Measurements from ENCODE around the gene JUND. TPM values are rescaled to one million over a fixed set of nuclear protein-coding genes. Genes with fewer than 3 reads are reported as not detected.

The JUND gene
- total RNA-seq, 1 donor from 2014 or later, result 54.0 TPM

DNA sequence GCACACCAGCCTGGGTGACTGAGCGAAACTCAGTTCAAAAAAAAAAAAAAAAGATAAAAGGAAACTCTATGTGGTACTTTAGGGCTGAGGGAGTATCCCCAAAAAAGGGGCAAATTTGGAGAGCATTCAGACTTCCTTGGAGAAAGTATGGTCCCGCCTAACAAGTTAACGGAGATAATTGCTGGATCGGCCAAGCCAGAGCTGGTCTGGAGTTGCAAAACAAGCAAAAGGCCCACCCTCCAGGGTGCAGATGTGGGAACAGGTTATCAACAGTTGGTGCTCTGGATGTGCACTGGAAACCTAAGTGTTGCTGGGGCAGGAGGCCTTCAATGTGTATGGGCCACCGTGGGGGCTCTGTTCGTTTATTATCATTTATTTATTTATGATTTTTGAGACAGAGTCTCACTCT is 10.0 kb downstream of the JUND start:
- H3K4me3 ChIP-seq (ENCODE audit: low read depth, low read length), result no peak overlapping the region

DNA sequence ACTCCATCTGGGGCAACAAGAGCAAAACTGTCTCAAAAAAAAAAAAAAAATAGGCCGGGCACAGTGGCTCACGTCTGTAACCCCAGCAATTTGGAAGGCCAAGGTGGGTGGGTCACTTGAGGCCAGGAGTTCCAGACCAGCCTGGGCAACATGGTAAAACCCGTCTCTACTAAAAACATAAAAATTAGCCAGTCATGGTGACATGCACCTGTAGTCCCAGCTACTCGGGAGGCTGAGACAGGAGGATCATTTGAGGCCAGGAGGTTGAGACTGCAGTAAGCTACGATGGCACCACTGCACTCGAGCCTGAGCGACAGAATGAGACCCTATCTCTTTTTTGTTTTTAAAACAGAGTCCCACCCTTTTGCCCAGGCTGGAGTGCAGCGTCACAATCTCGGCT is 11.1 kb downstream of the JUND start:
- Histone ChIP-seq H3K36me3 (ENCODE audit: control insufficient read depth, insufficient read depth, low read length) (no peaks in the 10 kb centered on the region), H3K27me3 (ENCODE audit: control insufficient read depth, insufficient read depth, low read length) (no peaks in the 10 kb centered on the region), H3K4me3 (ENCODE audit: low read depth, low read length) (no peak overlapping the region)
- DNase-seq (ENCODE audit: low read depth) (no peak), FAIRE-seq (no peak)
- TF ChIP-seq, protein P1, sequence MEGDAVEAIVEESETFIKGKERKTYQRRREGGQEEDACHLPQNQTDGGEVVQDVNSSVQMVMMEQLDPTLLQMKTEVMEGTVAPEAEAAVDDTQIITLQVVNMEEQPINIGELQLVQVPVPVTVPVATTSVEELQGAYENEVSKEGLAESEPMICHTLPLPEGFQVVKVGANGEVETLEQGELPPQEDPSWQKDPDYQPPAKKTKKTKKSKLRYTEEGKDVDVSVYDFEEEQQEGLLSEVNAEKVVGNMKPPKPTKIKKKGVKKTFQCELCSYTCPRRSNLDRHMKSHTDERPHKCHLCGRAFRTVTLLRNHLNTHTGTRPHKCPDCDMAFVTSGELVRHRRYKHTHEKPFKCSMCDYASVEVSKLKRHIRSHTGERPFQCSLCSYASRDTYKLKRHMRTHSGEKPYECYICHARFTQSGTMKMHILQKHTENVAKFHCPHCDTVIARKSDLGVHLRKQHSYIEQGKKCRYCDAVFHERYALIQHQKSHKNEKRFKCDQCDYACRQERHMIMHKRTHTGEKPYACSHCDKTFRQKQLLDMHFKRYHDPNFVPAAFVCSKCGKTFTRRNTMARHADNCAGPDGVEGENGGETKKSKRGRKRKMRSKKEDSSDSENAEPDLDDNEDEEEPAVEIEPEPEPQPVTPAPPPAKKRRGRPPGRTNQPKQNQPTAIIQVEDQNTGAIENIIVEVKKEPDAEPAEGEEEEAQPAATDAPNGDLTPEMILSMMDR (IDR thresholded peaks at IDR 0.05; ENCODE audit: insufficient read depth, low read length, severe bottlenecking), result no peak

More for the DNA sequence above, 10.0 kb downstream of the JUND start:
- DNase-seq (ENCODE audit: low read depth) (no peak), FAIRE-seq (no peak)
- Histone ChIP-seq H3K36me3 (ENCODE audit: control insufficient read depth, insufficient read depth, low read length) (no peaks in the 10 kb centered on the region), H3K27me3 (ENCODE audit: control insufficient read depth, insufficient read depth, low read length) (no peaks in the 10 kb centered on the region)
- TF ChIP-seq, protein P1 (IDR thresholded peaks at IDR 0.05; ENCODE audit: insufficient read depth, low read length, severe bottlenecking), result no peak

DNA sequence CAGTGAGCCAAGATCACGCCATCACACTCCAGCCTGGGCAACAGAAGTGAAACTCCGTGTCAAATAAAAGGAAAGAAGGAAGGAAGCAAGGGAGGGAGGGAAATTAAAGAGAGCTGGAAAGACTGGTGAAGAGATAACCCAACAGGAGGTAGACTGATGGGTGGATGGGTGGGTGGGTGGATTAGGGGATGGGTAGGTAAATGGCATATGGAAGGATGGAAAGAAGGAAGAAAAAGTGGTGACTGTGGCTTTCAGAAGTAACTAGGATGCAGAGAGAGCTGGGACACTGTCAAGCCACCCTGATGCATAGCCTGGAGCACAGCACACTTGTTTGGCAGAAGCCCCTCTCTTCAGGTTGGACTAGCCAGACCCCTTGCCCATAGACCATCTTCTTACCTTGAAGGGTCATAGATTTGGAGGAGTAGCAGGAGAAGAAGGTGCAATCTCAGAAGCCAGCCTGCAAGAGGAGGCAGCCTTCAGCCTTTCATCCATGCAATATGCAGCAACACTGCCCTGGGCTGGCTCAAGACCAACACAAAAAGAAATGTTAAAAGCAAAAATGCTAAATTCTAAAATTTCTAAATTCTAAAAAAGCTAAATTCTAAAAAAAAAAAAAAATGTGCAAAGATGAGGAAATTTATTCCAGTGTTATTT is 12.2 kb downstream of the JUND start:
- H3K36me3 ChIP-seq (ENCODE audit: control insufficient read depth, insufficient read depth, low read length), result no peaks in the 10 kb centered on the region
- DNase-seq (ENCODE audit: low read depth) (no peak), FAIRE-seq (peak; percentile 68)
- H3K4me3 ChIP-seq (ENCODE audit: low read depth, low read length), result no peak overlapping the region
- H3K27me3 ChIP-seq (ENCODE audit: control insufficient read depth, insufficient read depth, low read length), result no peaks in the 10 kb centered on the region
- TF ChIP-seq, protein P1 (IDR thresholded peaks at IDR 0.05; ENCODE audit: insufficient read depth, low read length, severe bottlenecking), result no peak

DNA sequence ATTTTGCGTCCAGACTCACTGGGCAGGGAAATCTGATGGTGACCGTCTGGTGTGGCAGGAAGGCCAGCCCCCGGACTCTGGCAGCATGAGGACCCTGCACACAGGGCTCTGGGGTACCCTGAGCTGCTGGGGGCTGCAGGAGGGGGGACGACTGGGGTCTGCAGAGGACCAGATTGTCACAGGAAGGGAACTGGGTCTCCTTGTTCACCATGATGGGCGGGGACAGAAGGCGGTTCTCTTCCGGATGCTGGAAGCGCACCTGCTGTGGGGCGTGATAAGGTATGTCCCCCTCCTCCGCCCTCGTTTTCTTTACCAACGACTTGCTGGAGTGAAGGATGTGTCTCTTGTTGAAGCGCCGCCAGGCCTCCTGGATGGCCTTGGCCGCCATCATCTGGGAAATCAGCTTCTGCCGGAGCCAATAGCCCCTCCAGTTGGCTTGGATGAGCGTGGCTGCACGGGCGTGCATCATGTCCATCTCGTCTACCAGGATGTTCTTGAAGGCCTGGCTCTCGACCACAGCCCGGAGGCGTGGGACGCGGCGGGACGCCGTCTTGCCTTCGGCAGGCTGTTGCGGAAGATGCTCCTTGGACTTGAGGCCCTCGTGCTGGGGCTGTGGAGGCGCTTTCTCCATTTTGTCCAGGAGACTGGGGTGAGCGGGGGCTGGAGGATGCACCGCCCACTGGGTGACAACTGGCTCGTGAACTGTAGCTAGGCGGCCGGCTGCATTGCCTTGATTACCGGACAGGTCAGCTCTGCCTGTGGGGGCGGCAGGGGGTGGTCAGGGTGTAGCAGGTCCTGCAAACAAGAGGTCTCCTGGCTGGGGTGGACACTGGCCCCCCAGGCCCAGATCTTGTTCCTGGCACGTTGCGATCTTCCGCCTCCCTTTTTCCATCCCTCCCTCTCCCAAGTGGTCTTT is 14.4 kb downstream of the JUND start:
- FAIRE-seq, result no peak
- TF ChIP-seq, protein P1 (IDR thresholded peaks at IDR 0.05; ENCODE audit: insufficient read depth, low read length, severe bottlenecking), result no peak
- H3K36me3 ChIP-seq (ENCODE audit: control insufficient read depth, insufficient read depth, low read length), result no peaks in the 10 kb centered on the region
- no peaks in the 10 kb centered on the region for H3K27me3 ChIP-seq (ENCODE audit: control insufficient read depth, insufficient read depth, low read length)
- H3K4me3 ChIP-seq (ENCODE audit: low read depth, low read length), result no peak overlapping the region
- no peak for DNase-seq (ENCODE audit: low read depth)

DNA sequence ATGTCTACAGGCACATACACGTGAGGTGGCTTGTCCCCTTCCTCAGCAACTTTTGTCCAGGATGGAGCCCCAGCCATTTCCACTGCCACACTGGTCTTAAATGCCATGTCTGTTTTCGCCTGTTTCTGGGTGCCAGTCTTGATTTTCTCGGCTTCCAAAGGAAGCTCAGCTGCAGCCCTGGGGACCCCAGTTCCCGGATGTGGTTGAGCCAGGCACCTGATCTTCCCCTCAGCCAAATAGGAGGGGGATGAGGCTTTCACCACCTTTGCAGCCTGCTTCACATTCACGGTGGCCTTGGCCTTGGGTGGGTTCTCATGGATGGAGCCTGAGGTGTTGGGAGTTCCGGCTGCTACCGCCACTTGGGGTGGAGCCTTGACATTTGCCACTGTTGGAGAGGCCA is 15.8 kb downstream of the JUND start:
- DNase-seq (ENCODE audit: low read depth), result no peak
- TF ChIP-seq, protein P1 (IDR thresholded peaks at IDR 0.05; ENCODE audit: insufficient read depth, low read length, severe bottlenecking), result no peak
- no peaks in the 10 kb centered on the region for H3K27me3 ChIP-seq (ENCODE audit: control insufficient read depth, insufficient read depth, low read length)
- H3K4me3 ChIP-seq (ENCODE audit: low read depth, low read length), result no peak overlapping the region
- no peak for FAIRE-seq
- no peaks in the 10 kb centered on the region for H3K36me3 ChIP-seq (ENCODE audit: control insufficient read depth, insufficient read depth, low read length)
